Liver (tissue), 9 donors: ENCODE results near the gene TENM3. TPM values are rescaled to one million over a fixed set of nuclear protein-coding genes. Genes with fewer than 3 reads are reported as not detected.

Experiments used
- DNase-seq: peaks from one replicate; pipeline ENCODE4 v3.0.0-alpha.2; 2017; ENCODE audit warnings: low spot score
- H3K27ac ChIP-seq, 2 donors: one replicate each; pipeline ENCODE4 v1.7.0; 2013; ENCODE audit warnings: inconsistent platforms in 2 of 2, low read length in 2 of 2, control low read depth in 1 of 2, low read depth in 1 of 2, mild to moderate bottlenecking in 1 of 2
- H3K27me3 ChIP-seq, 4 donors: one replicate each; pipeline versions ENCODE4 v1.6.1 to v1.7.0; 2013; ENCODE audit warnings: low read length in 3 of 4, inconsistent platforms in 1 of 4, mild to moderate bottlenecking in 1 of 4, moderate library complexity in 1 of 4; ENCODE audit not compliant: control insufficient read depth in 4 of 4, insufficient read depth in 4 of 4
- H3K36me3 ChIP-seq, 4 donors: one replicate each; pipeline versions ENCODE4 v1.6.1 to v1.7.0; 2013; ENCODE audit warnings: low read length in 3 of 4, mild to moderate bottlenecking in 3 of 4, low read depth in 1 of 4, moderate library complexity in 1 of 4; ENCODE audit not compliant: control insufficient read depth in 4 of 4, insufficient read depth in 3 of 4
- H3K4me1 ChIP-seq, 4 donors: one replicate each; pipeline versions ENCODE4 v1.6.1 to v1.7.0; 2013; ENCODE audit warnings: low read length in 3 of 4, mild to moderate bottlenecking in 3 of 4, moderate library complexity in 1 of 4; ENCODE audit not compliant: control insufficient read depth in 4 of 4, insufficient read depth in 4 of 4
- H3K4me3 ChIP-seq, 3 donors: one replicate each; pipeline versions ENCODE4 v1.6.1 to v1.7.0; 2013; ENCODE audit warnings: low read length in 3 of 3, control low read depth in 1 of 3, low read depth in 1 of 3, mild to moderate bottlenecking in 1 of 3
- H3K9ac ChIP-seq, 2 donors: one replicate each; pipeline ENCODE4 v1.7.0; 2013; ENCODE audit warnings: low read length in 2 of 2, mild to moderate bottlenecking in 2 of 2, moderate library complexity in 2 of 2, control low read depth in 1 of 2, low read depth in 1 of 2
- H3K9me3 ChIP-seq, 4 donors: one replicate each; pipeline versions ENCODE4 v1.6.1 to v1.7.0; 2013; ENCODE audit warnings: low read length in 3 of 4; ENCODE audit not compliant: control insufficient read depth in 4 of 4
- CTCF ChIP-seq: fragments of 150-350 bp; IDR thresholded peaks from 2 replicates; pipeline ENCODE4 v1.5.1; 2017; ENCODE audit warnings: improper control_type of control experiment, low read depth, low read length; ENCODE audit not compliant: missing input control
- EGR1 ChIP-seq, 2 donors: IDR thresholded peaks; 2 replicates each; pipeline ENCODE4 v1.6.1; 2016 to 2018; ENCODE audit warnings: antibody characterized with exemption in 2 of 2, low read depth in 2 of 2
- FOXA1 ChIP-seq: IDR thresholded peaks from 2 replicates; pipeline ENCODE4 v1.6.1; 2016; ENCODE audit warnings: antibody characterized with exemption
- GABPA ChIP-seq, 2 donors: IDR thresholded peaks in 1 of 2; conservative IDR thresholded peaks in 1 of 2; 2 replicates each; pipeline ENCODE4 v1.6.1; 2016; ENCODE audit warnings: antibody characterized with exemption in 2 of 2, mild to moderate bottlenecking in 1 of 2, moderate library complexity in 1 of 2
- HNF4G ChIP-seq: IDR thresholded peaks from 2 replicates; pipeline ENCODE4 v1.6.1; 2016; ENCODE audit warnings: antibody characterized with exemption
- JUND ChIP-seq, 2 donors: IDR thresholded peaks; 2 replicates each; pipeline ENCODE4 v1.6.1; 2016; ENCODE audit warnings: antibody characterized with exemption in 2 of 2
- MAX ChIP-seq: IDR thresholded peaks from 2 replicates; pipeline ENCODE4 v1.6.1; 2016; ENCODE audit warnings: antibody characterized with exemption
- NR2F2 ChIP-seq: IDR thresholded peaks from 2 replicates; pipeline ENCODE4 v1.6.1; 2016; ENCODE audit warnings: antibody characterized with exemption
- RAD21 ChIP-seq, 2 donors: IDR thresholded peaks; 2 replicates each; pipeline ENCODE4 v1.6.1; 2016; ENCODE audit warnings: antibody characterized with exemption in 2 of 2, mild to moderate bottlenecking in 2 of 2
- REST ChIP-seq: IDR thresholded peaks from 2 replicates; pipeline ENCODE4 v1.6.1; 2016; ENCODE audit warnings: antibody characterized with exemption, mild to moderate bottlenecking
- RXRA ChIP-seq, 2 donors: IDR thresholded peaks; 2 replicates each; pipeline ENCODE4 v1.6.1; 2017 to 2018; ENCODE audit warnings: antibody characterized with exemption in 2 of 2, mild to moderate bottlenecking in 1 of 2
- SP1 ChIP-seq: IDR thresholded peaks from 2 replicates; pipeline ENCODE4 v1.6.1; 2018; ENCODE audit warnings: antibody characterized with exemption, mild to moderate bottlenecking
- TAF1 ChIP-seq: conservative IDR thresholded peaks from 2 replicates; pipeline ENCODE4 v1.6.1; 2016; ENCODE audit warnings: antibody characterized with exemption, mild to moderate bottlenecking
- WGBS: extraction: QIAGEN DNeasy Blood & Tissue Kit; methylation state at CpG from one replicate; pipeline ENCODE4 v1.1.7; 2013; 5-methylcytosine and 5-hydroxymethylcytosine counted together
- polyA plus RNA-seq, 2 donors: library from polyadenylated mRNA; stranded (reverse) in 1 of 2; unstranded in 1 of 2; fragments of 200-250 nt in 1 of 2; fragments of >200 nt in 1 of 2; fragmentation: Nextera tagmentation in 1 of 2; extraction: Ambion mirVana in 1 of 2; gene quantifications; one replicate each; pipeline versions ENCODE4 v1.2.1 to v1.2.3, GENCODE V29; 2013 to 2015
- total RNA-seq, 2 donors: library from RNA; depleted of rRNA; stranded (reverse); fragments of >200 nt; gene quantifications; one replicate each; pipeline ENCODE4 v1.2.3, GENCODE V29; 2014
- donor health status: healthy.
- donor health status: healthy.
- donor health status: healthy.
- donor health status: healthy.
- donor health status: healthy.

The TENM3 gene
- total and polyA plus RNA-seq, 4 donors, result 0.32 to 16.8 (median 0.70) TPM

DNA sequence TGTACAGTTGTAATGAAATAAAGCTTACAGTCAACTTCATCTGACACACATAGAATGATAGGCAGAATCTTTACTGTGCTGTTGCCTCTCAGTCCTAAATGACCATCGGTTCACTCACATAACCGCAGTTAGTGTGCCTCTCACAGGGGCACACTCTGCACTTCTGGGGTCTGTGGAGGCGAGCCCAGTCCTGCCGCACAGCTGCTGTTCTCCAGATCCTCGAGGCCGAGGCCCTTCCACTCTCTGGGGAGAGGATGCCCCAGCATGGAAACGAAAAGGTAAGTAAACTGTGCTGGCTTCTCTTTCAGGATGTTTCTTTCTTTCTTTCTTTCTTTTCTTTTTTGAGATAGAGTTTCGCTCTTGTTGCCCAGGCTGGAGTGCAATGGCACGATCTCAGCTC lies 586.0 kb downstream of the TENM3 start:
- peaks cover 0 to 3% (median 0%) of the 10 kb centered on the region in 4 donors for H3K27me3 ChIP-seq

DNA sequence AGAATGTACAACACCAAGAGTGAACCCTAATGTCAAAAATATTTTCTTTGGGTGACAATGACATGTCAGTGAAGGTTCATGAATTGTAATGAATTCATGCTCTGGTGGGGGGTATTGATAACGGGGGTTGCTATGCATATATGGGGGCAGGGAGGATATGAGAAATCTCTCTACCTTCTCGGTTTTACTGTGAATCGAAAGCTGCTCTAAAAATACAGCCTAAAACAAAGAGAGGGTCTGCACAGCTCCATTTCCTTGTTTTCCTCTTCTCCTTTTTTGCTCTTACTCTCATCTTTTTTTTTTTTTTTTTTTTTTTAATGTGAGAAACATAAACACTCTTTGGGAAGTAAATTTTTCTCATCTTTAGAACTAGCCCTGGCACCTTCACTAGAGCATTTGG lies 588.2 kb downstream of the TENM3 start:
- Histone ChIP-seq H3K4me3 (no peak overlapping the region), H3K27ac (no peak overlapping the region), H3K27me3 (peaks cover 0 to 3% (median 0%) of the 10 kb centered on the region in 4 donors), H3K4me1 (no peaks in the 10 kb centered on the region), H3K36me3 (no peaks in the 10 kb centered on the region), H3K9me3 (peaks cover 0 to 3% (median 1%) of the 10 kb centered on the region in 4 donors), H3K9ac (no peak overlapping the region)
- DNase-seq, result no peak
- 85% methylated on average over 3 of the region's 3 CpGs for WGBS
- TF ChIP-seq CTCF (no peak), RAD21 (IDR thresholded peaks at IDR 0.05) (no peak), NR2F2 (no peak), GABPA (IDR thresholded peaks at IDR 0.05 in 1 of 2, conservative IDR thresholded peaks at IDR 0.05 in 1 of 2) (no peak)

More for the DNA sequence above, 586.0 kb downstream of the TENM3 start:
- H3K27ac ChIP-seq, result no peak overlapping the region
- WGBS, result 90% methylated on average over 9 of the region's 9 CpGs
- DNase-seq, result no peak
- H3K36me3 ChIP-seq, result no peaks in the 10 kb centered on the region
- no peak overlapping the region for H3K4me3 ChIP-seq
- H3K9ac ChIP-seq, result no peak overlapping the region
- peaks cover 0 to 3% (median 1%) of the 10 kb centered on the region in 4 donors for H3K9me3 ChIP-seq
- TF ChIP-seq TAF1 (no peak), EGR1 (IDR thresholded peaks at IDR 0.05; ENCODE audit: low read depth in 2 of 2) (no peak), RAD21 (IDR thresholded peaks at IDR 0.05) (no peak), CTCF (no peak), RXRA (IDR thresholded peaks at IDR 0.05) (no peak), GABPA (IDR thresholded peaks at IDR 0.05 in 1 of 2, conservative IDR thresholded peaks at IDR 0.05 in 1 of 2) (no peak), NR2F2 (no peak), JUND (IDR thresholded peaks at IDR 0.05) (no peak), SP1 (no peak), FOXA1 (no peak), HNF4G (no peak), MAX (no peak), REST (no peak)
- no peaks in the 10 kb centered on the region for H3K4me1 ChIP-seq
